SK-N-SH (cell line): ENCODE measurements around the gene LUC7L3. TPM values are rescaled to one million over a fixed set of nuclear protein-coding genes. Genes with fewer than 3 reads are reported as not detected.

Source experiments
- CTCF ChIA-PET: fragments of 300-600, 350-600 bp; formaldehyde crosslinking; extraction: SDS; loops from one replicate; lab custom pipeline; 2021; lab: Yijun Ruan, JAX
- POLR2A ChIA-PET: fragments of 350-600 bp; sonication (Branson Sonifier 250); formaldehyde crosslinking; extraction: SDS; loops from one replicate; lab custom pipeline; 2020; ENCODE audit warnings: antibody characterized with exemption, inconsistent platforms; lab: Yijun Ruan, JAX
- DNase-seq: peaks from one replicate; pipeline ENCODE4 v3.0.0; 2012
- H2AFZ ChIP-seq: fragments of 200-600 bp; sonication (generic); 2 replicates; pipeline ENCODE4 v1.8.1; 2016; ENCODE audit warnings: antibody characterized with exemption, mild to moderate bottlenecking, low read depth
- H3F3A ChIP-seq: fragments of 200-600 bp; sonication (generic); replicated peaks from 2 replicates; pipeline ENCODE3; 2016; ENCODE audit warnings: antibody characterized with exemption, mild to moderate bottlenecking; ENCODE audit not compliant: insufficient read depth
- H3K27ac ChIP-seq, 2 experiments: fragments of 200-500 bp in 1 of 2; fragments of 200-600 bp in 1 of 2; sonication (Bioruptor generic) in 1 of 2; sonication (generic), shearing (Covaris generic) in 1 of 2; 2 replicates each; pipeline versions ENCODE4 v1.5.1 to v1.6.1; 2014 to 2016; ENCODE audit warnings: low read depth in 2 of 2, inconsistent platforms in 1 of 2, low read length in 1 of 2, mild to moderate bottlenecking in 1 of 2, mixed read lengths in 1 of 2
- H3K27me3 ChIP-seq: fragments of 200-600 bp; sonication (generic), shearing (Covaris generic); 2 replicates; pipeline ENCODE4 v1.6.1; 2016; ENCODE audit warnings: mixed run types; ENCODE audit not compliant: insufficient read depth
- H3K36me3 ChIP-seq, 2 experiments: fragments of 200-500 bp in 1 of 2; fragments of 200-600 bp in 1 of 2; sonication (Bioruptor generic) in 1 of 2; sonication (generic) in 1 of 2; replicated peaks in 1 of 2; 2 replicates each; pipeline versions ENCODE3 to v1.5.1; 2014 to 2016; ENCODE audit warnings: low read length in 1 of 2, mild to moderate bottlenecking in 1 of 2; ENCODE audit not compliant: insufficient read depth in 2 of 2, control insufficient read depth in 1 of 2
- H3K4me1 ChIP-seq, 2 experiments: fragments of 200-500 bp in 1 of 2; fragments of 200-600 bp in 1 of 2; sonication (Bioruptor generic) in 1 of 2; sonication (generic), shearing (Covaris generic) in 1 of 2; 2 replicates each; pipeline versions ENCODE4 v1.5.1 to v1.6.1; 2014 to 2016; ENCODE audit warnings: low read depth in 1 of 2, low read length in 1 of 2, mixed run types in 1 of 2; ENCODE audit not compliant: insufficient read depth in 2 of 2, control insufficient read depth in 1 of 2
- H3K4me2 ChIP-seq: fragments of 200-600 bp; sonication (generic), shearing (Covaris generic); 2 replicates; pipeline ENCODE4 v1.6.1; 2017; ENCODE audit warnings: mixed run types
- H3K4me3 ChIP-seq, 2 experiments: fragments of 200-500 bp in 1 of 2; fragments of 200-600 bp in 1 of 2; sonication (Bioruptor generic) in 1 of 2; sonication (generic), shearing (Covaris generic) in 1 of 2; 2 replicates each; pipeline versions ENCODE4 v1.5.1 to v1.8.1; 2014 to 2016; ENCODE audit warnings: low read depth in 2 of 2, inconsistent platforms in 1 of 2, low read length in 1 of 2, mild to moderate bottlenecking in 1 of 2, mixed read lengths in 1 of 2, moderate library complexity in 1 of 2
- H3K79me2 ChIP-seq: fragments of 200-600 bp; sonication (generic); 2 replicates; pipeline ENCODE4 v1.8.1; 2017; ENCODE audit warnings: mild to moderate bottlenecking; ENCODE audit not compliant: insufficient read depth
- H3K9ac ChIP-seq: fragments of 200-600 bp; sonication (generic); 2 replicates; pipeline ENCODE4 v1.6.1; 2017; ENCODE audit warnings: mixed run types
- H3K9me2 ChIP-seq: fragments of 200-600 bp; sonication (generic); 2 replicates; pipeline ENCODE4 v1.6.1; 2017; ENCODE audit warnings: mixed run types
- H3K9me3 ChIP-seq: fragments of 200-600 bp; sonication (generic); 2 replicates; pipeline ENCODE4 v1.6.1; 2017; ENCODE audit warnings: mixed run types, mild to moderate bottlenecking, moderate library complexity
- H4K20me1 ChIP-seq: fragments of 200-600 bp; sonication (generic); 2 replicates; pipeline ENCODE4 v1.6.1; 2017; ENCODE audit warnings: mild to moderate bottlenecking, mixed run types; ENCODE audit not compliant: insufficient read depth
- CHD2 ChIP-seq: fragments of 150-350 bp; IDR thresholded peaks from 2 replicates; pipeline ENCODE4 v1.6.1; 2018; ENCODE audit warnings: low read length; ENCODE audit not compliant: partially characterized antibody
- CTCF ChIP-seq: fragments of 200-600 bp; sonication (generic); IDR thresholded peaks from 2 replicates; pipeline ENCODE4 v1.6.1; 2017; ENCODE audit warnings: antibody characterized with exemption, mild to moderate bottlenecking, moderate library complexity
- EZH2phosphoT487 ChIP-seq: fragments of 200-600 bp; sonication (generic); IDR thresholded peaks from 2 replicates; pipeline ENCODE4 v1.6.1; 2017; ENCODE audit warnings: low read depth, mixed run types, mild to moderate bottlenecking, antibody characterized with exemption, moderate library complexity, borderline replicate concordance
- FOXJ3 ChIP-seq: sonication (generic); formaldehyde crosslinking; IDR thresholded peaks from 2 replicates; pipeline ENCODE4 v1.5.1; 2020; ENCODE audit warnings: mild to moderate bottlenecking, missing genetic modification reagents
- GABPA ChIP-seq: IDR thresholded peaks from 2 replicates; pipeline ENCODE4 v1.4.0; 2012; ENCODE audit warnings: low read depth, mild to moderate bottlenecking
- IRF3 ChIP-seq: fragments of 150-350 bp; IDR thresholded peaks from 2 replicates; pipeline ENCODE4 v1.6.1; 2016; ENCODE audit warnings: mild to moderate bottlenecking, low read depth, low read length
- JUND ChIP-seq: IDR thresholded peaks from 2 replicates; pipeline ENCODE4 v1.4.0; 2012
- MAX ChIP-seq: IDR thresholded peaks from 2 replicates; pipeline ENCODE4 v1.4.0; 2012; ENCODE audit warnings: low read depth
- NRF1 ChIP-seq: IDR thresholded peaks from 2 replicates; pipeline ENCODE4 v1.6.1; 2012; ENCODE audit warnings: low read depth, mild to moderate bottlenecking, low read length
- POLR2AphosphoS5 ChIP-seq: IDR thresholded peaks from 2 replicates; pipeline ENCODE4 v1.6.1; 2012; ENCODE audit warnings: low read depth, low read length
- RAD21 ChIP-seq: IDR thresholded peaks from 2 replicates; pipeline ENCODE4 v1.6.1; 2012; ENCODE audit warnings: mild to moderate bottlenecking, low read length
- REST ChIP-seq: IDR thresholded peaks from 2 replicates; pipeline ENCODE4 v1.6.1; 2012; ENCODE audit warnings: mild to moderate bottlenecking, low read depth, low read length, moderate library complexity
- RXRA ChIP-seq: IDR thresholded peaks from 2 replicates; pipeline ENCODE4 v1.4.0; 2012; ENCODE audit warnings: low read depth, mild to moderate bottlenecking, borderline replicate concordance
- SMC3 ChIP-seq: IDR thresholded peaks from 2 replicates; pipeline ENCODE4 v1.6.1; 2012; ENCODE audit warnings: low read depth, low read length, improper control_type of control experiment
- TAF1 ChIP-seq: IDR thresholded peaks from 2 replicates; pipeline ENCODE4 v1.6.1; 2012; ENCODE audit warnings: low read depth, mild to moderate bottlenecking, low read length, moderate library complexity, borderline replicate concordance
- USF1 ChIP-seq: IDR thresholded peaks from 2 replicates; pipeline ENCODE4 v1.4.0; 2012; ENCODE audit warnings: low read depth, borderline replicate concordance
- USF2 ChIP-seq: fragments of 150-350 bp; IDR thresholded peaks from 2 replicates; pipeline ENCODE4 v1.6.1; 2017; ENCODE audit warnings: antibody characterized with exemption, low read length, low read depth, borderline replicate concordance
- YY1 ChIP-seq: IDR thresholded peaks from 2 replicates; pipeline ENCODE4 v1.4.0; 2012; ENCODE audit warnings: low read depth, mild to moderate bottlenecking
- WGBS: methylation state at CpG from one replicate; pipeline ENCODE4 v1.1.6; 2017; ENCODE audit warnings: low lambda C conversion rate; 5-methylcytosine and 5-hydroxymethylcytosine counted together
- polyA plus RNA-seq, 3 experiments: library from polyadenylated mRNA; depleted of rRNA; stranded (reverse); fragments of >200 nt; gene quantifications; 2 replicates each; pipeline ENCODE4 v1.2.3, GENCODE V29; 2012

Gene LUC7L3
- polyA plus RNA-seq, 1 of the 3 experiments (the other 2 are of a cell fraction) = 154 TPM

GRCh38 chr17:50783193-50783660, 63.8 kb downstream of the LUC7L3 start:
- H3K4me1 ChIP-seq = no peaks in the 10 kb centered on the region
- H3K36me3 ChIP-seq = no peaks in the 10 kb centered on the region
- ChIA-PET CTCF (interaction anchor here (0.6 to 10.4 kb wide), 80 partner anchors 10 to 379 kb away, joined by 3 to 520 read pairs (median 5); partner anchors contain the start of genes ANKRD40CL, NME1, SPATA20 and TOB1), POLR2A (interaction anchor here (0.5 to 1.1 kb wide), 5 partner anchors 59 to 171 kb away, joined by 3 read pairs; partner anchors contain the start of genes LUC7L3 and TOB1)
- H3K4me3 ChIP-seq = no peak overlapping the region
- H3K27me3 ChIP-seq = no peaks in the 10 kb centered on the region
- no peak overlapping the region for H3K4me2 ChIP-seq
- 15% methylated on average over 7 of the region's 7 CpGs for WGBS
- H4K20me1 ChIP-seq = no peaks in the 10 kb centered on the region
- H3K9me3 ChIP-seq = no peaks in the 10 kb centered on the region
- no peaks in the 10 kb centered on the region for H3K79me2 ChIP-seq
- H3K27ac ChIP-seq = no peak overlapping the region
- no peaks in the 10 kb centered on the region for H3K9me2 ChIP-seq
- no peak overlapping the region for H3K9ac ChIP-seq
- peak; percentile 97 for DNase-seq
- H2AFZ ChIP-seq = peak overlapping the region; percentile 75
- TF ChIP-seq GABPA (no peak), CHD2 (no peak), CTCF (peak; percentile 100), JUND (no peak), USF2 (no peak), EZH2phosphoT487 (no peak), SMC3 (peak; percentile 99), NRF1 (no peak), RXRA (no peak), USF1 (no peak), IRF3 (no peak), YY1 (no peak), RAD21 (peak; percentile 100), REST (0 out of 2 replicates have a peak, but pooled peaks have one; percentile 16), FOXJ3 (CRISPR knock-in tag) (no peak), MAX (no peak), TAF1 (no peak), POLR2AphosphoS5 (no peak)
- no peaks in the 10 kb centered on the region for H3F3A ChIP-seq
